GM18499 (cell line): ENCODE results near the gene FARSB.
A peak's percentile ranks its signal among the peaks of the same experiment; 100 is the strongest.

Source experiments
- ATAC-seq: cut with Tn5 transposase; IDR thresholded peaks from one replicate; pipeline ENCODE4 v1.9.1; 2021; ENCODE audit warnings: moderate number of reproducible peaks; ENCODE audit not compliant: insufficient read depth, unreplicated experiment

The FARSB gene

GRCh38 chr2:222563106-222563718 lies 92.7 kb downstream of the FARSB start:
- ATAC-seq, result no peak

DNA sequence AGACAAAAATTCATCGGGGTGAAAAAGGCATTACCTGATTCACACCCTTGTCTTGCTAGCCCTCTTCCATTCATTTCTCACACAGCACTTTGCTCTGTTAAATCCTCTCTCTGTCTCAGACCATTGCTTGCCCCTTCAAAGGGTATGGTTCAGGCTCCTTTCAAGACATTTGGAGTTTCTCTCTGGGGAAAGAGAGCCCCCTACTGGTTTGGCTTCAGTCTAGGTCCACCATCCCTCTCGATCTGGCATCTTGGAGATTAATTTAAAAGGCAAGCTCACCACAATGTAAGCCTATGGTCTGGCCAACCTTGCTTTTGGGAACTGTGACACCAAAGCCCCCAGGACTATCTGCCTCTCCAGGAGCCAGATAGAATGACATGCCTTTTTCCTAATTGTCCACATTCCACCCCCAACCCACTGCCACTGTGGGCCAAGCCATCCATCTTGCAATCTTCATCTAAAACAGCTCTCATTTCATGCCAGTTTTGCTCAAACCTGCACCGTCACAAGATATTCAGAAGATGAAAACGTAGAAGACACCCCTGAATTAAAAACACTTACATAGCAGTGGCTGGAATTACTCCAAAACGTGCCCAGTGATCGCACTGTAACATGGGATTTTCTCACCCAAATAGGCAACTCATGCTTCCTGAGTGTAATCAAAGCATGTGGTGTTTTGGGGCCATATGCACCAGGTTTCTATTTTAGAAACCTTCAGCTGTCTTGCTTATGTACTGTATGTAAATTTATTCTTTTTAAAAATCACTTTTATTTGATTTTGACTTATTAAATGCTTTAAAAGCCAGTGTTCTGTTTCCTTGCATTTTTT lies 93.9 kb downstream of the FARSB start:
- ATAC-seq, result peak; percentile 79

- no peak for ATAC-seq
Measured at GRCh38 chr2:222561151-222561550, 94.7 kb downstream of the FARSB start.

GRCh38 chr2:222554517-222554916 lies 101.4 kb downstream of the FARSB start:
- no peak for ATAC-seq

DNA sequence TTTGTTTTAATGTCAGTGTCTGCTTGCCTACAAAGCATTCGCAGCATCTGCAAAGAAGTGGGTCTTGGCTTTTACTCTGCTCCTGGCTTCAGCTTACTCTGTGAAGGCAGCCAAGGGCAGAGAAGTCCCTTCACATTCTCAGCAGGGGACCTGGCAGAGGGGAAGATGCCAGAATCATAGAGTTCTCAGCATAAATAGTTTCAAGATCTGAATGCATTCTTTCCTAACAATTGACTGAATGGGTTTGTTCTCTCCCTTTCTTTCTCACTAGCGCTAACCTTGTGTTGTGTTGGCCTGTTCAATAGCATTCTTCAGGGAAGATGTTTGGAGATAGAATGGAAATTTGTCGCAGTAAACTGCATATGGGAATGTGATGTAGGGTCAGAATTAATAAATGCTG lies 106.9 kb downstream of the FARSB start:
- no peak for ATAC-seq

DNA sequence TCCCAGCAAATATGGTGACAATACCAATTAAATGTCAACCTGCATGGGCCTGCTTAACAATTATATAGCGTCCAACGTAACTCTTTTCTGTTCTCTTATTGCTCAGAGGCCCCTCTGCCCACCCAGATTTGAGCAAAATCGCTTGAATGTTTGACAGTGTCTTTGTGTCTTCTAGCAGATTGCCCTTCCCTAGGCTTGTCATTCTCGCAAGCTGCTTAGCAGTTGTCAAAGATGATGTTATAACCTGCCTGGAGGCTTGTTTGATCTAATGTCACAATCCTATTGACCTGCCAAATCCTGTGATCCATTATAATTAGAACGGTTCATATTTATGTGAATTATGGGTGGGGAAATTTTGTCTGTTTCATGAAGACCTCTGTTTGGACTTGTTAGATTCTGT lies 108.8 kb downstream of the FARSB start:
- no peak for ATAC-seq

- no peak for ATAC-seq
Measured at GRCh38 chr2:222545823-222546795, 109.8 kb downstream of the FARSB start.

DNA sequence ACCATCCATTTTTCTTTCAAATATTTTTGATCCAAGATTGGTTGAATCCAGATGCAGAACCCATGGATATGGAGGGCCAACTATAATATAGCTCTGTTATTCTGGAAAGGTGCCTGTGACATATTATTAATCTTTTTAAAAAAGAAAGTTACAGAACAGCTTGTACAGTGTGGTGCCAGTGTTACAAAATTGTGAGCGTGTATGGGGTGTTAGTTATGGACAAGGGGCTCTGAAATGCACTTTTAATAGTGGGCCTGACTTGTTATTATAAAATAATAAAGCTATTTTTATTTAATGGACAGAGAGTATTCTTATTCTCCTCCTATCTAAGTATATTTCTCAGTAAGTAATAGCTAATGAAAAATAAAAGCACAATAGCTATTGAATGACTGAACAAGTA lies 111.2 kb downstream of the FARSB start:
- ATAC-seq, result no peak

DNA sequence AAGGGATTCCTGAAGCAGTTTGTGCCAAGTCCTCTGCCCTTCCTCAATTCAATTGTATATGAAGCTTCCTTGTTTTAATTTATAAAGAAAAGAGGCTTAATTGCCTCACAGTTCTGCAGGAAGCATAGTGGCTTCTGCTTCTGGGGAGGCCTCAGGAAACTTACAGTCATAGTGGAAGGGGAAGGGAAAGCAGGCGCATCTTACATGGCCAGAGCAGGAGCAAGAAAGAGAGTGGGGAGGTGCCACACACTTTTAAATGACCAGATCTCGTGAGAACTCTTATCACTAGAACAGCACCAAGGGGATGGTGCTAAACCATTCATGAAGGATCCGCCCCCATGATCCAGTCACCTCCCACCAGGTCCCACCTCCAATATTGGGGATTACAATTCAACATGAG lies 117.4 kb downstream of the FARSB start:
- no peak for ATAC-seq

- ATAC-seq, result no peak
Measured at GRCh38 chr2:222535477-222535876, 120.4 kb downstream of the FARSB start.

DNA sequence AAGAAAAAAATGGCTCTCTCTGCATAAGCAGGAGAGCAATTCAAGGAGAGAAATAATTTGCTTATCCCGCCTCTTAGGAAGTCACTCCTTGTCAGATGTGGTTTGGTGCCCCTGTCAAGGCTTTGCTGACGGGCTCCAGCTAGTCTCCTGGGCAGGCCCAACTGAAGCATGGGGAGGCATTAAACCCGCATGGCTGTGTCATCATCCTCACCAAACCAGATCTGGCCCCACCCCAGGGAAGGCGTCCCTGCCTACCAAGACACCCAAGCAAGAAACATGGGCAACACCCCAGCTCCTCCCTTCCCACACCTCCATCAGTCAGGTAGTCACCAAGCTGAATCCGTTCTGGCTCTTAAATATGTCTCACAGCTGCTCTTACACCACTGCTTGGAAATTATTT lies 123.6 kb downstream of the FARSB start:
- ATAC-seq, result no peak

- ATAC-seq, result no peak
Measured at GRCh38 chr2:222526480-222527277, 129.2 kb downstream of the FARSB start.

DNA sequence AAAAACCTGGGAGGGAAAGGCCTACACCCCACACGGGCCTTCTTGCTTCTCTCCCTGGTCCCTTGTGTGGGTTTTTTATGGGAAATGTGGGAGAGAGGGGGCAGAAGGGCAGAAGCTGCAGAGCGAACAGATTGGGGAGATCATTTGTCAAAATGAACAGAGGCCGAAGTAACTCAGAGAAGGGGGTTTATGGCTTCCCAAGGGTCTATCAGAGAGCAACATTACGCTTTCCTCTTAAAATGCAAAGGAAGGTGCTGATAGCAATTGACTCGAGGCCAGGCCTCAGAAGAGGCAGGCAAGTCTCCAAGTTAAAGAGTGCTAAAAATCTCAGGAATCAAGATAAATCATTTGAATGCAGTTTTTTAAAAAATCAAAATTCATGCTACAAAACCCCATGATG lies 130.1 kb downstream of the FARSB start:
- no peak for ATAC-seq

- ATAC-seq, result no peak
Measured at GRCh38 chr2:222523783-222524544, 131.9 kb downstream of the FARSB start.

- ATAC-seq, result no peak
Measured at GRCh38 chr2:222522082-222522481, 133.8 kb downstream of the FARSB start.

DNA sequence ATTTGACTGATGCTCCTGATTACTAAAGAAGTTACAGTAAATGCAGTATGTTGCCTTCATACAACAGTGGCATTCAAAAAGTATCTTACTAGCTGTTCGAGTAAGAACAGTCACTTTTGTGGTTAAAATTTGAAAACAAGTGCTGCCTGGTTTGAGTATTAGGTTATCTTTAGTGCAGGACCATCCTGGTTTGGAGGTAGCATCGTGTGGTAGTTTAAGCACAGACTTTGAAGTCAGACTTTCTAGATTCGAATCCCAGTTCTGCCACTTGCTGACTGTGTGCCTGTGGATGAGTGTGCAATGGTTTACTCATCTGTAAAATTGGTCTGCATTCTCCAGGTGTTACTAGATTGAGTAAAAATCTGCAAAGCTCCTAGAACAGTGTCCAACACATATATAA lies 134.8 kb downstream of the FARSB start:
- peak; percentile 84 for ATAC-seq
